ENCODE results near the gene ATN1. TPM values are rescaled to one million over a fixed set of nuclear protein-coding genes. Genes with fewer than 3 reads are reported as not detected.

The ATN1 gene
- total and polyA plus RNA-seq, 11 donors, result 38.4 to 82.9 (median 65.6) TPM

- ATAC-seq, result peak in 1 of 4 donors; percentile 5
- DNase-seq, result no peak
- 24 to 39% (median 29%) methylated on average over 29 of the region's 29 CpGs for WGBS, 4 donors
- Histone ChIP-seq H3K27me3 (peaks cover 0 to 14% (median 0%) of the 10 kb centered on the region in 9 donors), H3K9me3 (no peaks in the 10 kb centered on the region), H3K4me1 (peaks cover 0 to 19% (median 8%) of the 10 kb centered on the region in 12 donors), H3K4me3 (peak overlapping the region; percentile 52 to 84 (median 71)), H3K36me3 (peaks cover 0 to 12% (median 0%) of the 10 kb centered on the region in 9 donors), H3K27ac (peak overlapping the region in 9 of 12 donors; percentile 43 to 89 (median 64))
- TF ChIP-seq POLR2A (IDR thresholded peaks at IDR 0.05) (no peak), CTCF (IDR thresholded peaks at IDR 0.05) (no peak)
- intact Hi-C loops (cut with DNase I), result no loop called here
These were observed 12.6 kb upstream of the ATN1 start for GRCh38 chr12:6914947-6915788.

GRCh38 chr12:6915789-6916285 lies 11.9 kb upstream of the ATN1 start:
- intact Hi-C loops (cut with DNase I), result no loop called here
- Histone ChIP-seq H3K4me3 (peak overlapping the region in 4 of 12 donors; percentile 57 to 84 (median 74)), H3K36me3 (peaks cover 0 to 12% (median 0%) of the 10 kb centered on the region in 9 donors), H3K27ac (peak overlapping the region in 1 of 12 donors; percentile 89), H3K4me1 (peaks cover 0 to 19% (median 8%) of the 10 kb centered on the region in 12 donors), H3K27me3 (peaks cover 0 to 14% (median 0%) of the 10 kb centered on the region in 9 donors), H3K9me3 (no peaks in the 10 kb centered on the region)
- 78 to 85% (median 83%) methylated on average over 13 to 14 of the region's 14 CpGs for WGBS, 4 donors
- TF ChIP-seq CTCF (IDR thresholded peaks at IDR 0.05) (no peak), POLR2A (IDR thresholded peaks at IDR 0.05) (no peak)
- ATAC-seq, result peak in 1 of 4 donors; percentile 1
- peak in 1 of 5 donors; percentile 40 for DNase-seq

- peak in 1 of 5 donors; percentile 25 for DNase-seq
- H3K4me1 ChIP-seq, result peaks cover 0 to 19% (median 8%) of the 10 kb centered on the region in 12 donors
- TF ChIP-seq CTCF (IDR thresholded peaks at IDR 0.05) (no peak), POLR2A (IDR thresholded peaks at IDR 0.05) (no peak)
- intact Hi-C loops (cut with DNase I), result no loop called here
- WGBS, 4 donors, result 89 to 97% (median 91%) methylated on average over 11 of the region's 11 CpGs
- no peak overlapping the region for H3K4me3 ChIP-seq
- H3K36me3 ChIP-seq, result peaks cover 0 to 13% (median 0%) of the 10 kb centered on the region in 9 donors
- H3K9me3 ChIP-seq, result no peaks in the 10 kb centered on the region
- ATAC-seq, result no peak
- no peak overlapping the region for H3K27ac ChIP-seq
- peaks cover 0 to 14% (median 0%) of the 10 kb centered on the region in 9 donors for H3K27me3 ChIP-seq
These were observed 11.1 kb upstream of the ATN1 start for GRCh38 chr12:6916426-6917200.

All from heart left ventricle (tissue), 16 donors.